Measurements from ENCODE around the gene SAP130. TPM values are rescaled to one million over a fixed set of nuclear protein-coding genes. Genes with fewer than 3 reads are reported as not detected.

SAP130 gene
- polyA plus RNA-seq, 1 donor (not counting 4 experiments of a cell fraction or from before 2014, with no cell fraction given) = 11.6 TPM

DNA sequence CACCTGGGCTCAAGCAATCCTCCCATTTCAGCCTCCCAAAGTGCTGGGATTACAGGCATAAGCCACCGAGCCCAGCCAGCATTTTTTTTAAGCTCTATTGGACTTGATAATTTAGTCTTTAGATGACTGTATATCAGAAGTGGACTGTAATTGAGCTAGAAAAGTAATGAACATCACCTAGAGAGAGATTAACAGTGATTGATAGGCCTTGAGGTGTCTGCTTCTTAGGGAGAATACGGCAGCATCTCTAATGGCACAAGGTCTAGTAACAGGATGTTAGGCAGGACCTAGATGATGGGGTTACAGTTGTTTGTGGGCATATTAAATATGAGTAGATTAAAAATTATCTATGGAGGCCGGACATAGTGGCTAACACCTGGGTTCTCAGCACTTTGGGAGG is 45.4 kb upstream of the SAP130 start:
- Histone ChIP-seq H3K27me3 (ENCODE audit: control insufficient read depth, extremely low read depth, insufficient read depth, low read length) (no peaks in the 10 kb centered on the region), H3K27ac (ENCODE audit: control insufficient read depth, insufficient read depth, low read length) (no peak overlapping the region), H3K9me1 (ENCODE audit: control insufficient read depth, extremely low read depth, insufficient read depth, low read length) (no peaks in the 10 kb centered on the region), H3K9me3 (ENCODE audit: control insufficient read depth, low read depth, low read length) (no peaks in the 10 kb centered on the region), H3K4me1 (ENCODE audit: control insufficient read depth, extremely low read depth, insufficient read depth, low read length) (no peaks in the 10 kb centered on the region), H4K20me1 (ENCODE audit: control insufficient read depth, extremely low read depth, insufficient read depth, low read length) (no peaks in the 10 kb centered on the region), H3K36me3 (ENCODE audit: control insufficient read depth in 2 of 2, extremely low read depth in 1 of 2, insufficient read depth in 2 of 2, low read length in 2 of 2) (no peaks in the 10 kb centered on the region), H3K9ac (ENCODE audit: control insufficient read depth, extremely low read depth, insufficient read depth, low read length) (no peak overlapping the region), H3K4me2 (ENCODE audit: control insufficient read depth, extremely low read depth, insufficient read depth, low read depth, low read length) (no peak overlapping the region), H3K4me3 (ENCODE audit: control insufficient read depth in 2 of 3, extremely low read depth in 1 of 3, insufficient read depth in 2 of 3, low read depth in 1 of 3, low read length in 3 of 3) (no peak overlapping the region), H2AFZ (ENCODE audit: control insufficient read depth, low read length) (no peak overlapping the region), H3K79me2 (ENCODE audit: control insufficient read depth, insufficient read depth, low read length) (no peaks in the 10 kb centered on the region)
- FAIRE-seq (no peak), DNase-seq (ENCODE audit: low read depth, low spot score) (no peak)
- dilution Hi-C loops (cut with MboI; ENCODE audit: extremely low pct_ligation_motif_present, low sequenced_read_pairs) = no loop called here
- TF ChIP-seq EZH2 (IDR thresholded peaks at IDR 0.05; ENCODE audit: low read length) = no peak
- TF ChIP-seq, protein P1, sequence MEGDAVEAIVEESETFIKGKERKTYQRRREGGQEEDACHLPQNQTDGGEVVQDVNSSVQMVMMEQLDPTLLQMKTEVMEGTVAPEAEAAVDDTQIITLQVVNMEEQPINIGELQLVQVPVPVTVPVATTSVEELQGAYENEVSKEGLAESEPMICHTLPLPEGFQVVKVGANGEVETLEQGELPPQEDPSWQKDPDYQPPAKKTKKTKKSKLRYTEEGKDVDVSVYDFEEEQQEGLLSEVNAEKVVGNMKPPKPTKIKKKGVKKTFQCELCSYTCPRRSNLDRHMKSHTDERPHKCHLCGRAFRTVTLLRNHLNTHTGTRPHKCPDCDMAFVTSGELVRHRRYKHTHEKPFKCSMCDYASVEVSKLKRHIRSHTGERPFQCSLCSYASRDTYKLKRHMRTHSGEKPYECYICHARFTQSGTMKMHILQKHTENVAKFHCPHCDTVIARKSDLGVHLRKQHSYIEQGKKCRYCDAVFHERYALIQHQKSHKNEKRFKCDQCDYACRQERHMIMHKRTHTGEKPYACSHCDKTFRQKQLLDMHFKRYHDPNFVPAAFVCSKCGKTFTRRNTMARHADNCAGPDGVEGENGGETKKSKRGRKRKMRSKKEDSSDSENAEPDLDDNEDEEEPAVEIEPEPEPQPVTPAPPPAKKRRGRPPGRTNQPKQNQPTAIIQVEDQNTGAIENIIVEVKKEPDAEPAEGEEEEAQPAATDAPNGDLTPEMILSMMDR (optimal IDR thresholded peaks at IDR 0.05 in 1 of 3, IDR thresholded peaks at IDR 0.05 in 1 of 3, conservative IDR thresholded peaks at IDR 0.05 in 1 of 3; ENCODE audit: extremely low read depth in 1 of 3, insufficient read depth in 2 of 3, low read length in 3 of 3) = no peak

DNA sequence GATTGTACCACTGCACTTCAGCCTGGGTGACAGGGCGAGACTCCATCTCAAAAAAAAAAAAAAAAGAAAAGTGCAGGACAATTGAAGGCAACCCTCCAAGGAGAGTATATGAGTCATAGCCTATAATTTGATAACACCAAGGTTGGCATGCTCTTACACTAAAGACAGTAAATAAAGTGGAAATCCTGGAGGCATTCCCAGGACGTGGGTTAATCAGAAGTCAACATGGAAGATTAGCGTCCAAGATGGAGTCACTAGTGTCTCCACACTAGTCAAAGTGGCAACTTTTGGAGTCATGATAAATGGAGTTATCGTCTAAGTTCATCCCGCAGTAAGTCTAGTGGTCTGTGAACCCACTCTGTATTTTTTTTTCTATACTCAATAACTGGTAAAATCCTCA is 41.9 kb upstream of the SAP130 start:
- DNase-seq (ENCODE audit: low read depth, low spot score) (no peak), FAIRE-seq (no peak)
- no peak for TF ChIP-seq EZH2 (IDR thresholded peaks at IDR 0.05; ENCODE audit: low read length)
- TF ChIP-seq, protein P1 (optimal IDR thresholded peaks at IDR 0.05 in 1 of 3, IDR thresholded peaks at IDR 0.05 in 1 of 3, conservative IDR thresholded peaks at IDR 0.05 in 1 of 3; ENCODE audit: extremely low read depth in 1 of 3, insufficient read depth in 2 of 3, low read length in 3 of 3) = no peak
- H3K4me1 ChIP-seq (ENCODE audit: control insufficient read depth, extremely low read depth, insufficient read depth, low read length) = no peaks in the 10 kb centered on the region
- no peaks in the 10 kb centered on the region for H3K9me3 ChIP-seq (ENCODE audit: control insufficient read depth, low read depth, low read length)
- H2AFZ ChIP-seq (ENCODE audit: control insufficient read depth, low read length) = no peak overlapping the region
- H3K4me3 ChIP-seq (ENCODE audit: control insufficient read depth in 2 of 3, extremely low read depth in 1 of 3, insufficient read depth in 2 of 3, low read depth in 1 of 3, low read length in 3 of 3) = no peak overlapping the region
- no peaks in the 10 kb centered on the region for H4K20me1 ChIP-seq (ENCODE audit: control insufficient read depth, extremely low read depth, insufficient read depth, low read length)
- no peaks in the 10 kb centered on the region for H3K27me3 ChIP-seq (ENCODE audit: control insufficient read depth, extremely low read depth, insufficient read depth, low read length)
- dilution Hi-C loops (cut with MboI; ENCODE audit: extremely low pct_ligation_motif_present, low sequenced_read_pairs) = no loop called here
- H3K4me2 ChIP-seq (ENCODE audit: control insufficient read depth, extremely low read depth, insufficient read depth, low read depth, low read length) = no peak overlapping the region
- no peaks in the 10 kb centered on the region for H3K79me2 ChIP-seq (ENCODE audit: control insufficient read depth, insufficient read depth, low read length)
- H3K36me3 ChIP-seq (ENCODE audit: control insufficient read depth in 2 of 2, extremely low read depth in 1 of 2, insufficient read depth in 2 of 2, low read length in 2 of 2) = no peaks in the 10 kb centered on the region
- no peak overlapping the region for H3K27ac ChIP-seq (ENCODE audit: control insufficient read depth, insufficient read depth, low read length)
- no peaks in the 10 kb centered on the region for H3K9me1 ChIP-seq (ENCODE audit: control insufficient read depth, extremely low read depth, insufficient read depth, low read length)
- no peak overlapping the region for H3K9ac ChIP-seq (ENCODE audit: control insufficient read depth, extremely low read depth, insufficient read depth, low read length)

All from keratinocyte (primary cell).